ENCODE data around the gene DPP6. TPM values are rescaled to one million over a fixed set of nuclear protein-coding genes. Genes with fewer than 3 reads are reported as not detected.

Gene DPP6
- total and polyA plus RNA-seq, 2 of the 8 experiments (the other 6 are each of a cell fraction or from before 2014, with no cell fraction given): 4.7 to 6.8 TPM

- no peaks in the 10 kb centered on the region for H3K36me3 ChIP-seq (ENCODE audit: control insufficient read depth in 2 of 4, insufficient read depth in 4 of 4, low read length in 3 of 4)
- H3K18ac ChIP-seq (ENCODE audit: extremely low read depth, low read length): no peak overlapping the region
- no peak overlapping the region for H2BK15ac ChIP-seq (ENCODE audit: low read length)
- H4K8ac ChIP-seq (ENCODE audit: extremely low read depth, insufficient read depth, low read length): no peak overlapping the region
- H2BK5ac ChIP-seq (ENCODE audit: low read depth, low read length): no peak overlapping the region
- DNase-seq (ENCODE audit: low read depth in 1 of 2, low spot score in 2 of 2) (no peak), FAIRE-seq (no peak)
- TF ChIP-seq TEAD4 (IDR thresholded peaks at IDR 0.05; ENCODE audit: low read depth, low read length): no peak
- no peak for TF ChIP-seq TAF1 (IDR thresholded peaks at IDR 0.05; ENCODE audit: low read depth, low read length)
- TF ChIP-seq BCL11A (IDR thresholded peaks at IDR 0.05; ENCODE audit: low read depth in 2 of 2, low read length in 2 of 2): no peak
- TF ChIP-seq PHF8 (conservative IDR thresholded peaks at IDR 0.05; ENCODE audit: low read depth, low read length): no peak
- no peak for TF ChIP-seq JUN (IDR thresholded peaks at IDR 0.05; ENCODE audit: low read depth, low read length)
- TF ChIP-seq EZH2 (IDR thresholded peaks at IDR 0.05; ENCODE audit: low read depth, low read length, severe bottlenecking): no peak
- TF ChIP-seq HDAC2 (IDR thresholded peaks at IDR 0.05; ENCODE audit: borderline replicate concordance in 1 of 2, low read depth in 2 of 2, low read length in 2 of 2): no peak
- TF ChIP-seq HDAC6 (IDR thresholded peaks at IDR 0.05; ENCODE audit: low read depth, low read length): no peak
- TF ChIP-seq CTBP2 (IDR thresholded peaks at IDR 0.05; ENCODE audit: borderline replicate concordance, insufficient read depth, insufficient read length, low read length): no peak
- ChIA-PET POLR2A (ENCODE audit: partially characterized antibody) (interaction anchor here (0.6 kb wide), 1 partner anchor 8 kb away, joined by 5 read pairs; no protein-coding TSS in a partner anchor), CTCF (ENCODE audit: partially characterized antibody) (interaction anchor here (0.7 kb wide), 1 partner anchor 53 kb away, joined by 3 read pairs; no protein-coding TSS in a partner anchor)
- no peak overlapping the region for H3K56ac ChIP-seq (replicated peaks; ENCODE audit: insufficient read length, low read depth, low read length)
- H2AFZ ChIP-seq (ENCODE audit: low read length): no peak overlapping the region
- no peak overlapping the region for H3K4ac ChIP-seq (replicated peaks; ENCODE audit: insufficient read length, low read depth, low read length)
- no peak overlapping the region for H2AK5ac ChIP-seq (ENCODE audit: low read depth, low read length)
- H3K23me2 ChIP-seq (ENCODE audit: low read depth, low read length): no peaks in the 10 kb centered on the region
- H4K5ac ChIP-seq (ENCODE audit: insufficient read length, low read depth, low read length): no peak overlapping the region
- H3K9me3 ChIP-seq (ENCODE audit: insufficient read depth in 2 of 2, low read depth in 1 of 2, low read length in 1 of 2): no peaks in the 10 kb centered on the region
- H3K14ac ChIP-seq (ENCODE audit: insufficient read length): no peak overlapping the region
- no peak overlapping the region for H4K91ac ChIP-seq (replicated peaks; ENCODE audit: insufficient read length, low read length)
- H3K27ac ChIP-seq (ENCODE audit: low read depth, low read length): no peak overlapping the region
- H3K79me1 ChIP-seq (ENCODE audit: low read depth, low read length): no peaks in the 10 kb centered on the region; the same call in 1 of the 2 replicates
- no peaks in the 10 kb centered on the region for H3K79me2 ChIP-seq (ENCODE audit: control insufficient read depth in 1 of 2, insufficient read depth in 2 of 2, low read length in 2 of 2)
- H3K4me3 ChIP-seq (ENCODE audit: extremely low read depth in 1 of 4, insufficient read depth in 2 of 4, low read depth in 3 of 4, low read length in 4 of 4): no peak overlapping the region
- peaks cover 1 to 10% (median 3%) of the 10 kb centered on the region in 4 experiments; a peak in 2 of 7 replicates for H3K4me1 ChIP-seq (replicated peaks in 1 of 4; ENCODE audit: control insufficient read depth in 3 of 4, insufficient read depth in 4 of 4, low read length in 3 of 4)
- no peaks in the 10 kb centered on the region for H4K20me1 ChIP-seq (replicated peaks in 1 of 2; ENCODE audit: control insufficient read depth in 1 of 2, insufficient read depth in 2 of 2, low read length in 2 of 2)
- no peak overlapping the region for H3K23ac ChIP-seq (ENCODE audit: insufficient read length)
- no peak overlapping the region for H3K4me2 ChIP-seq (ENCODE audit: insufficient read depth in 1 of 2, low read depth in 2 of 2, low read length in 2 of 2)
- no peak overlapping the region for H3K9ac ChIP-seq (replicated peaks in 1 of 4; ENCODE audit: extremely low read depth in 1 of 4, low read depth in 3 of 4, low read length in 3 of 4)
- no peaks in the 10 kb centered on the region for H3K27me3 ChIP-seq (replicated peaks in 1 of 4; ENCODE audit: control insufficient read depth in 3 of 4, extremely low read depth in 1 of 4, insufficient read depth in 3 of 4, low read length in 3 of 4)
- no peak overlapping the region for H2BK20ac ChIP-seq (ENCODE audit: low read length)
- H2BK120ac ChIP-seq (replicated peaks; ENCODE audit: low read depth, low read length): no peak overlapping the region
- WGBS, 2 experiments (ENCODE audit: extremely low coverage in 1 of 2, insufficient coverage in 1 of 2, insufficient read length in 1 of 2, insufficient replicate concordance in 2 of 2, low coverage in 1 of 2, low lambda C conversion rate in 2 of 2, missing lambda C conversion rate in 1 of 2): 88% methylated on average over 23 of the region's 23 CpGs; no CpG with 5 or more reads in 1 of the 2 experiments
- H2BK12ac ChIP-seq (ENCODE audit: low read depth, low read length): peak overlapping the region; percentile 71; the same call in 1 of the 2 replicates
Measured at GRCh38 chr7:154338701-154339506, 286.7 kb downstream of the DPP6 start.
